Body of pancreas (tissue), 4 donors: ENCODE results near the gene ADGRB2.

ENCODE experiments used
- CTCF ChIP-seq, 7 experiments: fragments of 450-650 bp in 4 of 7; fragments of 200-600 bp in 3 of 7; sonication (generic) in 3 of 7; IDR thresholded peaks; one replicate each; pipeline ENCODE4 v1.5.1; 2016 to 2019; ENCODE audit warnings: antibody characterized with exemption in 7 of 7
- POLR2A ChIP-seq, 3 donors: fragments of 450-650 bp; IDR thresholded peaks; one replicate each; pipeline ENCODE4 v1.6.1; 2016; ENCODE audit warnings: antibody characterized with exemption in 3 of 3, mild to moderate bottlenecking in 2 of 3

DNA sequence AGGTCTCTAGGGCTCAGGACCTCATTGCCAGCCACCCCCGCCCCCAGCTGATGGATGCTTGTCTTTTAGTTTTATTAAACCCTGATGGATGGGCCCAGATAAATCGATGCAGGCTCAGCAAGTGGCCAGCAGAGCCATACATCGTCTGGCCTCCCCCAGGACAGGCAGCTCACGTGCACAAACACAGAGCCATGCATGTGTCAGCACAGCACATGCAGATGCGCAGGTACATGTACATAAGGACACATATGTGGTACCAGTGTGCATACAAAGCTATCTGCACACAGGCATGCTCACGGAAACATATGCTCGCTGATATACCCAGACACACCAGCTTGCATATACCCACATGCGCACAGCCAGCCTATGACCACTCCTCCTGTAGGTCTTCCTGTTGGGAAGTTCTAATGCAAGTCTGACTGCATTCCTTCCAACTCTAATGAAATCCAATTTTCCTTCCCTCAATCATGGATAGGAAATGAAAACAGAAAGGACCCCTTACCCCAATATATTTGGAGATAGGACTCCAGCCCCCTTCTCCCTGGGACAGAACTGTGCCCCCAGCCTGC lies 61.2 kb downstream of the ADGRB2 start:
- no peak for TF ChIP-seq CTCF (IDR thresholded peaks at IDR 0.05)
- TF ChIP-seq POLR2A (IDR thresholded peaks at IDR 0.05) = no peak
